WTC11 (cell line): ENCODE results near the gene MAS1L.

Source experiments
- CREB1 ChIP-seq: sonication (generic); formaldehyde crosslinking; IDR thresholded peaks from 2 replicates; pipeline ENCODE4 v1.8.0; 2023; ENCODE audit warnings: mild to moderate bottlenecking, missing genetic modification reagents
- CREM ChIP-seq: sonication (generic); formaldehyde crosslinking; IDR thresholded peaks from 2 replicates; pipeline ENCODE4 v1.8.1; 2022; ENCODE audit warnings: mild to moderate bottlenecking, missing genetic modification reagents, moderate library complexity
- HMGXB4 ChIP-seq: sonication (generic); formaldehyde crosslinking; IDR thresholded peaks from 2 replicates; pipeline ENCODE4 v1.8.1; 2023; ENCODE audit warnings: mild to moderate bottlenecking, moderate library complexity, missing genetic modification reagents
- IRF1 ChIP-seq: sonication (generic); formaldehyde crosslinking; IDR thresholded peaks from 2 replicates; pipeline ENCODE4 v1.8.0; 2023; ENCODE audit warnings: missing genetic modification reagents
- SP1 ChIP-seq: sonication (generic); formaldehyde crosslinking; conservative IDR thresholded peaks from 2 replicates; pipeline ENCODE4 v1.8.1; 2022; ENCODE audit warnings: missing genetic modification reagents
- ZNF138 ChIP-seq: sonication (generic); formaldehyde crosslinking; conservative IDR thresholded peaks from 2 replicates; pipeline ENCODE4 v1.8.1; 2022; ENCODE audit warnings: mild to moderate bottlenecking, moderate library complexity, missing genetic modification reagents
- TF ChIP-seq, protein P1 (sequence below): fragments of 200-600 bp; IDR thresholded peaks from 2 replicates; pipeline ENCODE4 v1.8.0; 2022; ENCODE audit warnings: antibody characterized with exemption

- TF ChIP-seq, protein P1, sequence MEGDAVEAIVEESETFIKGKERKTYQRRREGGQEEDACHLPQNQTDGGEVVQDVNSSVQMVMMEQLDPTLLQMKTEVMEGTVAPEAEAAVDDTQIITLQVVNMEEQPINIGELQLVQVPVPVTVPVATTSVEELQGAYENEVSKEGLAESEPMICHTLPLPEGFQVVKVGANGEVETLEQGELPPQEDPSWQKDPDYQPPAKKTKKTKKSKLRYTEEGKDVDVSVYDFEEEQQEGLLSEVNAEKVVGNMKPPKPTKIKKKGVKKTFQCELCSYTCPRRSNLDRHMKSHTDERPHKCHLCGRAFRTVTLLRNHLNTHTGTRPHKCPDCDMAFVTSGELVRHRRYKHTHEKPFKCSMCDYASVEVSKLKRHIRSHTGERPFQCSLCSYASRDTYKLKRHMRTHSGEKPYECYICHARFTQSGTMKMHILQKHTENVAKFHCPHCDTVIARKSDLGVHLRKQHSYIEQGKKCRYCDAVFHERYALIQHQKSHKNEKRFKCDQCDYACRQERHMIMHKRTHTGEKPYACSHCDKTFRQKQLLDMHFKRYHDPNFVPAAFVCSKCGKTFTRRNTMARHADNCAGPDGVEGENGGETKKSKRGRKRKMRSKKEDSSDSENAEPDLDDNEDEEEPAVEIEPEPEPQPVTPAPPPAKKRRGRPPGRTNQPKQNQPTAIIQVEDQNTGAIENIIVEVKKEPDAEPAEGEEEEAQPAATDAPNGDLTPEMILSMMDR, result no peak
- TF ChIP-seq CREB1 (CRISPR knock-in tag) (no peak), IRF1 (CRISPR knock-in tag) (no peak), SP1 (CRISPR knock-in tag) (no peak), HMGXB4 (CRISPR knock-in tag) (no peak), ZNF138 (CRISPR knock-in tag) (no peak), CREM (CRISPR knock-in tag) (no peak)
Measured at GRCh38 chr6:29517728-29518440, 30.1 kb upstream of the MAS1L start.
